Lower lobe of right lung (tissue), 2 donors: ENCODE results near the gene RAB38. TPM values are rescaled to one million over a fixed set of nuclear protein-coding genes. Genes with fewer than 3 reads are reported as not detected.

Experiments
- ATAC-seq, 2 donors: fragments of 200-7000 bp; cut with Tn5 transposase; one replicate each; pipeline ENCODE4 v1.9.1; 2020 to 2022; ENCODE audit warnings: mild to moderate bottlenecking in 2 of 2, moderate library complexity in 2 of 2
- DNase-seq: peaks from one replicate; pipeline ENCODE4 v3.0.0-alpha.2; 2020
- H3K27ac ChIP-seq: fragments of 200-600 bp; one replicate; pipeline ENCODE4 v1.8.0; 2022
- H3K27me3 ChIP-seq: fragments of 200-600 bp; one replicate; pipeline ENCODE4 v1.8.0; 2022; ENCODE audit warnings: low read depth
- H3K36me3 ChIP-seq: fragments of 200-600 bp; one replicate; pipeline ENCODE4 v1.8.0; 2022; ENCODE audit warnings: mild to moderate bottlenecking
- H3K4me1 ChIP-seq: fragments of 200-600 bp; one replicate; pipeline ENCODE4 v1.8.0; 2022
- H3K4me3 ChIP-seq: fragments of 200-600 bp; one replicate; pipeline ENCODE4 v1.8.0; 2022; ENCODE audit warnings: mild to moderate bottlenecking
- H3K9me3 ChIP-seq: fragments of 200-600 bp; one replicate; pipeline ENCODE4 v1.8.0; 2022
- CTCF ChIP-seq: fragments of 200-600 bp; IDR thresholded peaks from one replicate; pipeline ENCODE4 v1.8.0; 2022; ENCODE audit warnings: antibody characterized with exemption, mild to moderate bottlenecking
- intact Hi-C: fragments of 100-400 bp; cut with DNase I; formaldehyde crosslinking; loops from one replicate; pipeline ENCODE4 v1.11.0; 2022
- total RNA-seq: library from RNA; stranded (reverse); fragmentation: NEBNext Ultra II Directional; extraction: Animal tissue kit (Norgen Biotek cat#: 25700); gene quantifications from one replicate; pipeline ENCODE4 v1.2.1, GENCODE V29; 2021
- donor health status: DM: no; HTN: yes; CAD: no; lungs with severe emphysema.

The RAB38 gene
- total RNA-seq, 1 donor from 2014 or later, result 10.9 TPM

DNA sequence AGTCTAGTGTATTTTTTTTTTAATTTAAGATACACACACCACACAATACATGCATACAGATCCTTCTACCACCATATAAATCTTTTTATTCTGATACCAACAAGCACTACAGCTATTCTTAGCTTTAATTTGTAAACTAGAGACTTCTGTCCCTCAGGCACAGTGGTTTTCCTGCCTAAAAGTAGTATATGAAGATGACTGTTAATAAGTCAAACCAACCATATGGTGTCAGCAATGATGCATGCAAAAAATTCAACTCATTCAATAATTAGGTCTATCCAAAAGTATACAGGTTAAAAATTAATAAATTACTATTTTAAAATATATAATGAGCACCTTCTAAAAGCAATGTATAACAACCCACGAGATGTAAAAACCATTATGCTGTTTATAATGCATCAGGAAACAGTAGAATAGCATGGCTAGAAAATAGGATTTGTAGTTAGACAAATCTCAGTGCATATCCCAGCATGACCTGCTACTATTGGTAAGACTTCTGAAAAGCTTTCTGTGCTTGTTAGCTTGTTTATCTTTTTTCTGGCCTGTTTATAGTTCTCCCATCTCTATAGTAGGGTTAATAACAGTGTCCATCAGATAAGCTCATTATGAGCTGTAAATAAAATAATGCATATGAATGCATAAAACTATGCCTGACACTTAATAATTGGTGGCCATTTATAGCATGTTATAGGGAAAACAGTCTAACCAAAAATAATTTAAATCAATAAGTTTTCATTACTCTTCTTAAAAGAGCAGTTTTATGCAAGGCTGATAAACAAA lies 10.2 kb downstream of the RAB38 start:
- no peaks in the 10 kb centered on the region for H3K36me3 ChIP-seq
- no peak for TF ChIP-seq CTCF
- no peak overlapping the region for H3K27ac ChIP-seq
- peaks cover 4% of the 10 kb centered on the region for H3K9me3 ChIP-seq
- H3K27me3 ChIP-seq, result no peaks in the 10 kb centered on the region
- H3K4me1 ChIP-seq, result no peaks in the 10 kb centered on the region
- no peak overlapping the region for H3K4me3 ChIP-seq
- ATAC-seq (no peak), DNase-seq (no peak)
- intact Hi-C loops, result no loop called here

- Histone ChIP-seq H3K9me3 (peaks cover 10% of the 10 kb centered on the region), H3K27ac (no peak overlapping the region), H3K27me3 (no peaks in the 10 kb centered on the region), H3K4me3 (no peak overlapping the region), H3K36me3 (no peaks in the 10 kb centered on the region), H3K4me1 (no peaks in the 10 kb centered on the region)
- intact Hi-C loops, result no loop called here
- ATAC-seq, result no peak
- no peak for TF ChIP-seq CTCF
- DNase-seq, result no peak
These were observed 10.9 kb downstream of the RAB38 start for GRCh38 chr11:88164320-88164719.

- no peak overlapping the region for H3K27ac ChIP-seq
- peaks cover 28% of the 10 kb centered on the region for H3K9me3 ChIP-seq
- ATAC-seq (no peak), DNase-seq (no peak)
- H3K4me1 ChIP-seq, result no peaks in the 10 kb centered on the region
- H3K27me3 ChIP-seq, result no peaks in the 10 kb centered on the region
- H3K36me3 ChIP-seq, result no peaks in the 10 kb centered on the region
- TF ChIP-seq CTCF, result no peak
- H3K4me3 ChIP-seq, result no peak overlapping the region
- intact Hi-C loops, result no loop called here
These were observed 17.2 kb downstream of the RAB38 start for GRCh38 chr11:88158081-88158480.

DNA sequence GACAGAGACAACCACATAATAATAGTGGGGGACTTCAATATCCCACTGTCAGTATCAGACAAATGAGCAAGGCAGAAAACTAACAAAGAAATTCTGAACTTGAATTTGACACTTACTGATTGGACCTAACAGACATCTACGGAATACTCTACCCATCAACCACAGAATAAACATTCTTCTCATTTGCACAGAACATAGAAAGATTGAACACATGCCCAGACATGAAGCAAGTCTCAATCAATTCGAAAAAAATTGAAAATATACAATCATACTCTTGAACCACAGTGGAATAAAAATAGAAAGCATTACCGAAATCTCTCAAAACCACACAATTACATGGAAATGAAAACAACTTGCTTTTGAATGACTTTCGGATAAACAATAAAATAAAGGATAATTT lies 17.9 kb downstream of the RAB38 start:
- Histone ChIP-seq H3K27ac (no peak overlapping the region), H3K4me3 (no peak overlapping the region), H3K36me3 (no peaks in the 10 kb centered on the region), H3K9me3 (peaks cover 28% of the 10 kb centered on the region), H3K27me3 (no peaks in the 10 kb centered on the region), H3K4me1 (no peaks in the 10 kb centered on the region)
- ATAC-seq, result no peak
- intact Hi-C loops, result no loop called here
- no peak for DNase-seq
- TF ChIP-seq CTCF, result no peak

DNA sequence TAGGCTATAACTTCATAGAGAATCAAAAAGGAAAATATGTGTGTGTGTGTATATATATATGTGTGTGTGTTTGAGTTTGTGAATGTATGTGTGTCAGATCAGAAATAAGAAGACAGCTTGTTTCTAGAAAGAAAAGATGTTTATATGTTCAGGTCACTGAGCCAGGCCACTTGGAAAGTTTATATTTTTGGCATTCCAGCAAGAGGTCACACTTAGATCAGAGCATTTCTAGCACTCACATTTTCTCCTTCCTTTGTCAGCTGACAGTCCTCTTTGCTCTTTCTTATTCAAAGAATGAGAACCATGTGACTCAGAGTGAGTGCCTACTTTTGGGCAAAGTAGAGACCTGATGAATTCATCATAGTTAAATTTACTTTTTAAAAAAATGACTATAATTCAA lies 22.9 kb downstream of the RAB38 start:
- ATAC-seq (no peak), DNase-seq (no peak)
- no peak overlapping the region for H3K4me3 ChIP-seq
- no peaks in the 10 kb centered on the region for H3K4me1 ChIP-seq
- TF ChIP-seq CTCF, result no peak
- no peaks in the 10 kb centered on the region for H3K27me3 ChIP-seq
- no peaks in the 10 kb centered on the region for H3K36me3 ChIP-seq
- no peak overlapping the region for H3K27ac ChIP-seq
- peaks cover 8% of the 10 kb centered on the region for H3K9me3 ChIP-seq
- intact Hi-C loops, result no loop called here
